Activated T-cell treated with anti-CD3 and anti-CD28 coated beads for 24 hours (primary cell): Measurements from ENCODE around the gene MRPL42.

Experiments
- DNase-seq: peaks from one replicate; pipeline ENCODE4 v3.0.0-alpha.2; 2020; ENCODE audit warnings: low read depth

Gene MRPL42

GRCh38 chr12:93500201-93500600 is 32.9 kb downstream of the MRPL42 start:
- DNase-seq: no peak

GRCh38 chr12:93500667-93501066 is 33.4 kb downstream of the MRPL42 start:
- no peak for DNase-seq

GRCh38 chr12:93502802-93503623 is 35.7 kb downstream of the MRPL42 start:
- DNase-seq: peak; percentile 42

GRCh38 chr12:93507165-93507564 is 39.9 kb downstream of the MRPL42 start:
- DNase-seq: no peak

DNA sequence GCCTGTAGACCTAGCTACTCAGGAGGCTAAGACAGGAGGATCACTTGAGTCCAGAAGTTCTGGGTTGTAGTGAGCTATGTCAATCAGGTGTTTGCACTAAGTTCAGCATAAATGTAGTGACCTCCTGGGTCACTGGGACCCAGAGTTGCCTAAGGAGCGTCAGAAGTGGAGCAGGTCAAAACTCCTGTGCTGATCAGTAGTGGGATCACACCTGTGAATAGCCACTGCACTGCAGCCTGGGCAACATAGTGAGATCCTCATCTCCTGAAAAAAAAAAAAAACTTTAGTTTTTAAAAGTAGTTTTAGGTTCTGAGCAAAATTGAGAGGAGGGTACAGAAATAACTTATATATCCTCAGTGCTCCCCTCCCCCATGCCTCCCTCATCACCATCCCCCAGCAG is 42.2 kb downstream of the MRPL42 start:
- DNase-seq: no peak

DNA sequence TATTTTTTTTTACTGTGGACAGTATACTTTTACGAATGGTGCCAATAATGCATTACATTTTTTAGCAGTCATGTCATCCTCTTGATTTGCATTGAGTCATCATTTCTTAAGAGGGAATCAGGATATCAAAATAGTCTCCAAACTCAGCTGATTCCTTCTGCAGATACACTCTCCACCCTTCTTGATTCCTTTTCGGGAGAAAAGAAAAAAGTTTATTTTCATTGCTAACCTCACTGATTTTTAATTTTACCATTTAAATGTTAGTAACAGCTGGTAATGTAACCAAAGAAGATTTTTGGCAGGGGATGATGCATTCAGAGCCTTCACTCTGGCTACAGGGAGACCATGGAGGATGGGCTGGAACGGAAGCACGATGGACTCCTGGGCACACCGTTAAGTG is 47.5 kb downstream of the MRPL42 start:
- DNase-seq: no peak

GRCh38 chr12:93518725-93519124 is 51.4 kb downstream of the MRPL42 start:
- no peak for DNase-seq

- DNase-seq: no peak
These were observed 52.5 kb downstream of the MRPL42 start for GRCh38 chr12:93519859-93520258.

DNA sequence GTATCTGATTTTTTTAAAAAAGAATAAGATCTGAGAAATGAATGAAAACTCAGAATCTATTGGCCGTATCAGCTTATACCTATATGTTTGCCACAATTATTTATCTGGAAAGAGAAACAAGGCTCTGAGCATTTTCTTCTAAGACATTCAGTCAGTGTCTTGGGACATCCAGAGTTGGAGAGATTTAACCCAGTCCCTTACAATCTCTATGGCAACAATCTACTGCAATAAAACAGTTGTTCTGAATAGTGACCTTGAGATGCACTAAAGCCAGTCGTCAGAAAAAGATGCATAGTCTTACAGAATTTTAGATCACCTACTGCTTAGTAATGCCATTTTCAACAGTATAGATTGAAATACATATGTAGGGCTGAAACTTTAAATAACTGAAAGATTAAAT is 53.1 kb downstream of the MRPL42 start:
- DNase-seq: no peak

GRCh38 chr12:93521225-93522080 is 54.1 kb downstream of the MRPL42 start:
- no peak for DNase-seq

GRCh38 chr12:93524386-93525133 is 57.2 kb downstream of the MRPL42 start:
- DNase-seq: no peak

GRCh38 chr12:93526786-93527428 is 59.6 kb downstream of the MRPL42 start:
- DNase-seq: no peak

DNA sequence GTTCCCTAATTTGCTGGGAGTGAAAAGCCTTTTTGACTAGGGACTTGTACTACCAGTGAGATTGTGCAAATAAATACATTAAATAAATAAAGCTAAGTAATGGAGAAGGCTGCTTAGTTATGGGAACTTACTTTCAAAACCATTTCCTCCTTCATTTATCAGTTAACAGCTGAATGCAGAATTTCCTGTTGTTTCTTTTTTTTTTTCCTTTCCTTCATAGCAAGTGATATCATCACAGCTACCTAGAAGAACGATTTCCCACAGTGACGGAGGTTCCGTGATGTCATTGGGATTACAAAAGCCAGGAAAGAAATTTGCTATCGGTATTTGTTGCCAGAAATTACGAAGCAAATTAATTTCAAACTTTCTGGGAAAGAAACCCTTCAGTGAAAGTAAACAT is 63.0 kb downstream of the MRPL42 start:
- no peak for DNase-seq

DNA sequence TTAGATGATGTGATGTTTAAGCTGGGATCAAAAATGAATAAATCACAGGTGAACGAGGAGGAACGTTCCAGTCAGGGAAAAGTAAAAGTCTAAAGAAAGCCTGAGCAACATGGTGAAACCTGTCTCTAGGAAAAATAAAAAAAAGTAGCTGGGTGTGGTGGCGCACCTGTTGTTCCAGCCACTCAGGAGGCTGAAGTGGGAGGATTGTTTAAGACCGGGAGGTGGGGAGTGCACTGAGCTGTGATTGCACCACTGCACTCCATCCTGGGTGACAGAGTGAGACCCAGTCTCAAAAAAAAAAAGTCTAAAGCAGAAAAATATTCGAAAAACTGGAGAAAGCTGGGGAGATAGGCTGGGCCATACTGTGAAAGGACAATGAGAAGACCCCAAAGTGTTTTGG is 66.0 kb downstream of the MRPL42 start:
- no peak for DNase-seq

DNA sequence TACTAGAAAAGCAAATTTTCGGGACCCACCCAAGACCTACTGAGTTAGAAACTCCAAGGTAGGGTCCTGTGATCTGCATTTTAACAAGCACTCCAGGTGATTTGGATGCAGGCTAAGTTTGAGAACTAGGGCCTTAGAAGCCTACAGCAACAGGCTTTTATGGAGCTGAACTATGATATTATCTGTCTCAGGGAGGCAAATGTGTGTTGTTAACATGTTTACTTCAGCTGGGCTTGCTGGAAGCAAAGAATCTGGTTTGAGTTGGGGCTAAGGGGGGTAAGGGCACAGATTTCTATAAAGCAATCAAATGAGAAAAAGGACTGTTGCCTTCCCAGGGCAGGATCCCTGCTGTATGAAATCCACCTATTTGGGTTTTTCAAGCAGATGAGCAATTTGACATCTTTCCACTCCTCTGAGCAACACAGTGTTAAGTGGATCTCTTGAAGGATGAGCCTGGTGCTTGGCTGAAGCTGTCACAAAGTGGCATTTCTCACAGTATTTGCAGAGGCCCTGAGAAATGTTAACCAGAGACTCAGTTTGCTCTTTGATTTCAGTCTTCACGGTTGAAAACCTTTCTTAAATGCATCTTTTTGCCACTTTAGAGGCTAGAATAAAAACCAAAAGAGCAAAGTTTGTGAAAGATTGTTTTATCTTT is 68.9 kb downstream of the MRPL42 start:
- DNase-seq: no peak

- DNase-seq: no peak
These were observed 69.6 kb downstream of the MRPL42 start for GRCh38 chr12:93536766-93537488.

DNA sequence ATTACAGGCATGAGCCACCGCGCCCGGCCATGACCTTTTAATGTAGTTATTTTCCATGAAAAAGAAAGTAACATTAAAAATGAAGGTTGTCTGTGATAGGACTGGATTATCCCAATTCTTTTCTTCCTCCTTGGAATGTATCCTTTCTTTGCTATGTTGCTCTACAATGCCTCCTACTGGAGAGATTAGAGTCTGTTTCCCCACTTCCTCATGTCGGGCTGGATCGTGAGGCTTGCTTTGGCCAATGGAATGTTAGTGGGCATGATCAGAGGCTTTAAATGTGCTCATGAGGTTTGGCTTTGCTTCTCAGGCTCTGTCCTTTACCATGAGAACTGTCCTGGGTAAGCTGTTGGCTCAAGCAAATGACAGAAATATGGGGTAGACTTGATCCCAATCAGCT is 70.5 kb downstream of the MRPL42 start:
- DNase-seq: no peak

GRCh38 chr12:93539821-93540220 is 72.5 kb downstream of the MRPL42 start:
- DNase-seq: no peak

GRCh38 chr12:93540466-93540865 is 73.2 kb downstream of the MRPL42 start:
- DNase-seq: no peak

GRCh38 chr12:93541578-93542225 is 74.4 kb downstream of the MRPL42 start:
- no peak for DNase-seq
